ENCODE data around the gene WNT9B.

WNT9B gene

GRCh38 chr17:46878055-46878454 is 26.7 kb downstream of the WNT9B start:
- no peak overlapping the region for H3K27ac ChIP-seq (ENCODE audit: insufficient read depth, low read depth, low read length, poor library complexity, severe bottlenecking)
- no peaks in the 10 kb centered on the region for H3K4me1 ChIP-seq (ENCODE audit: control insufficient read depth, insufficient read depth, low read length)
- no peak overlapping the region for H3K4me3 ChIP-seq (ENCODE audit: insufficient read depth, low read depth, low read length)
- H3K27me3 ChIP-seq (ENCODE audit: control insufficient read depth, insufficient read depth, low read length, poor library complexity, severe bottlenecking): no peaks in the 10 kb centered on the region
- no peaks in the 10 kb centered on the region for H3K36me3 ChIP-seq (ENCODE audit: control insufficient read depth, insufficient read depth, low read length)
- 92% methylated on average over 6 of the region's 6 CpGs for WGBS, 2 experiments
- no peaks in the 10 kb centered on the region for H3K9me3 ChIP-seq (ENCODE audit: control insufficient read depth, low read length)

GRCh38 chr17:46879101-46879500 is 27.7 kb downstream of the WNT9B start:
- WGBS, 2 experiments: 91 to 93% methylated on average over 7 of the region's 7 CpGs
- Histone ChIP-seq H3K9me3 (ENCODE audit: control insufficient read depth, low read length) (no peaks in the 10 kb centered on the region), H3K27me3 (ENCODE audit: control insufficient read depth, insufficient read depth, low read length, poor library complexity, severe bottlenecking) (no peaks in the 10 kb centered on the region), H3K36me3 (ENCODE audit: control insufficient read depth, insufficient read depth, low read length) (no peaks in the 10 kb centered on the region), H3K4me3 (ENCODE audit: insufficient read depth, low read depth, low read length) (no peak overlapping the region), H3K27ac (ENCODE audit: insufficient read depth, low read depth, low read length, poor library complexity, severe bottlenecking) (no peak overlapping the region), H3K4me1 (ENCODE audit: control insufficient read depth, insufficient read depth, low read length) (peaks cover 3% of the 10 kb centered on the region)

- Histone ChIP-seq H3K9me3 (ENCODE audit: control insufficient read depth, low read length) (no peaks in the 10 kb centered on the region), H3K4me1 (ENCODE audit: control insufficient read depth, insufficient read depth, low read length) (peaks cover 5% of the 10 kb centered on the region), H3K4me3 (ENCODE audit: insufficient read depth, low read depth, low read length) (no peak overlapping the region), H3K27me3 (ENCODE audit: control insufficient read depth, insufficient read depth, low read length, poor library complexity, severe bottlenecking) (no peaks in the 10 kb centered on the region), H3K27ac (ENCODE audit: insufficient read depth, low read depth, low read length, poor library complexity, severe bottlenecking) (no peak overlapping the region), H3K36me3 (ENCODE audit: control insufficient read depth, insufficient read depth, low read length) (no peaks in the 10 kb centered on the region)
- 83 to 86% methylated on average over 5 of the region's 5 CpGs for WGBS, 2 experiments
Measured at GRCh38 chr17:46881015-46881414, 29.6 kb downstream of the WNT9B start.

- H3K27ac ChIP-seq (ENCODE audit: insufficient read depth, low read depth, low read length, poor library complexity, severe bottlenecking): no peak overlapping the region
- no peaks in the 10 kb centered on the region for H3K27me3 ChIP-seq (ENCODE audit: control insufficient read depth, insufficient read depth, low read length, poor library complexity, severe bottlenecking)
- H3K4me3 ChIP-seq (ENCODE audit: insufficient read depth, low read depth, low read length): no peak overlapping the region
- H3K9me3 ChIP-seq (ENCODE audit: control insufficient read depth, low read length): no peaks in the 10 kb centered on the region
- H3K4me1 ChIP-seq (ENCODE audit: control insufficient read depth, insufficient read depth, low read length): peaks cover 5% of the 10 kb centered on the region
- no peaks in the 10 kb centered on the region for H3K36me3 ChIP-seq (ENCODE audit: control insufficient read depth, insufficient read depth, low read length)
- 93 to 94% methylated on average over 8 of the region's 8 CpGs for WGBS, 2 experiments
Measured at GRCh38 chr17:46882666-46883065, 31.3 kb downstream of the WNT9B start.

GRCh38 chr17:46883871-46884520 is 32.6 kb downstream of the WNT9B start:
- Histone ChIP-seq H3K4me3 (ENCODE audit: insufficient read depth, low read depth, low read length) (no peak overlapping the region), H3K9me3 (ENCODE audit: control insufficient read depth, low read length) (no peaks in the 10 kb centered on the region), H3K27ac (ENCODE audit: insufficient read depth, low read depth, low read length, poor library complexity, severe bottlenecking) (no peak overlapping the region), H3K36me3 (ENCODE audit: control insufficient read depth, insufficient read depth, low read length) (no peaks in the 10 kb centered on the region), H3K4me1 (ENCODE audit: control insufficient read depth, insufficient read depth, low read length) (peaks cover 6% of the 10 kb centered on the region), H3K27me3 (ENCODE audit: control insufficient read depth, insufficient read depth, low read length, poor library complexity, severe bottlenecking) (no peaks in the 10 kb centered on the region)
- WGBS, 2 experiments: 88% methylated on average over 19 of the region's 19 CpGs

- Histone ChIP-seq H3K4me3 (ENCODE audit: insufficient read depth, low read depth, low read length) (no peak overlapping the region), H3K27me3 (ENCODE audit: control insufficient read depth, insufficient read depth, low read length, poor library complexity, severe bottlenecking) (no peaks in the 10 kb centered on the region), H3K36me3 (ENCODE audit: control insufficient read depth, insufficient read depth, low read length) (no peaks in the 10 kb centered on the region), H3K4me1 (ENCODE audit: control insufficient read depth, insufficient read depth, low read length) (peaks cover 11% of the 10 kb centered on the region), H3K9me3 (ENCODE audit: control insufficient read depth, low read length) (no peaks in the 10 kb centered on the region), H3K27ac (ENCODE audit: insufficient read depth, low read depth, low read length, poor library complexity, severe bottlenecking) (no peak overlapping the region)
- WGBS, 2 experiments: 92 to 93% methylated on average over 7 of the region's 7 CpGs
Measured at GRCh38 chr17:46884552-46884951, 33.2 kb downstream of the WNT9B start.

- WGBS, 2 experiments: 85 to 87% methylated on average over 10 of the region's 10 CpGs
- peaks cover 19% of the 10 kb centered on the region for H3K4me1 ChIP-seq (ENCODE audit: control insufficient read depth, insufficient read depth, low read length)
- no peak overlapping the region for H3K4me3 ChIP-seq (ENCODE audit: insufficient read depth, low read depth, low read length)
- no peaks in the 10 kb centered on the region for H3K36me3 ChIP-seq (ENCODE audit: control insufficient read depth, insufficient read depth, low read length)
- no peaks in the 10 kb centered on the region for H3K27me3 ChIP-seq (ENCODE audit: control insufficient read depth, insufficient read depth, low read length, poor library complexity, severe bottlenecking)
- no peak overlapping the region for H3K27ac ChIP-seq (ENCODE audit: insufficient read depth, low read depth, low read length, poor library complexity, severe bottlenecking)
- no peaks in the 10 kb centered on the region for H3K9me3 ChIP-seq (ENCODE audit: control insufficient read depth, low read length)
Measured at GRCh38 chr17:46885415-46886309, 34.3 kb downstream of the WNT9B start.

GRCh38 chr17:46886310-46886663 is 34.9 kb downstream of the WNT9B start:
- peaks cover 19% of the 10 kb centered on the region for H3K4me1 ChIP-seq (ENCODE audit: control insufficient read depth, insufficient read depth, low read length)
- 91% methylated on average over 1 of the region's 1 CpG; no CpG with 5 or more reads in 1 of the 2 experiments for WGBS, 2 experiments
- no peaks in the 10 kb centered on the region for H3K9me3 ChIP-seq (ENCODE audit: control insufficient read depth, low read length)
- no peaks in the 10 kb centered on the region for H3K27me3 ChIP-seq (ENCODE audit: control insufficient read depth, insufficient read depth, low read length, poor library complexity, severe bottlenecking)
- no peak overlapping the region for H3K4me3 ChIP-seq (ENCODE audit: insufficient read depth, low read depth, low read length)
- no peak overlapping the region for H3K27ac ChIP-seq (ENCODE audit: insufficient read depth, low read depth, low read length, poor library complexity, severe bottlenecking)
- H3K36me3 ChIP-seq (ENCODE audit: control insufficient read depth, insufficient read depth, low read length): no peaks in the 10 kb centered on the region

GRCh38 chr17:46887717-46888116 is 36.3 kb downstream of the WNT9B start:
- Histone ChIP-seq H3K27ac (ENCODE audit: insufficient read depth, low read depth, low read length, poor library complexity, severe bottlenecking) (no peak overlapping the region), H3K36me3 (ENCODE audit: control insufficient read depth, insufficient read depth, low read length) (no peaks in the 10 kb centered on the region), H3K4me3 (ENCODE audit: insufficient read depth, low read depth, low read length) (no peak overlapping the region), H3K4me1 (ENCODE audit: control insufficient read depth, insufficient read depth, low read length) (peaks cover 19% of the 10 kb centered on the region), H3K27me3 (ENCODE audit: control insufficient read depth, insufficient read depth, low read length, poor library complexity, severe bottlenecking) (no peaks in the 10 kb centered on the region), H3K9me3 (ENCODE audit: control insufficient read depth, low read length) (no peaks in the 10 kb centered on the region)
- 94 to 95% methylated on average over 3 of the region's 3 CpGs for WGBS, 2 experiments

GRCh38 chr17:46888727-46889126 is 37.3 kb downstream of the WNT9B start:
- peaks cover 19% of the 10 kb centered on the region for H3K4me1 ChIP-seq (ENCODE audit: control insufficient read depth, insufficient read depth, low read length)
- H3K4me3 ChIP-seq (ENCODE audit: insufficient read depth, low read depth, low read length): no peak overlapping the region
- no peaks in the 10 kb centered on the region for H3K27me3 ChIP-seq (ENCODE audit: control insufficient read depth, insufficient read depth, low read length, poor library complexity, severe bottlenecking)
- WGBS, 2 experiments: 79 to 90% methylated on average over 1 of the region's 1 CpG
- H3K36me3 ChIP-seq (ENCODE audit: control insufficient read depth, insufficient read depth, low read length): no peaks in the 10 kb centered on the region
- H3K9me3 ChIP-seq (ENCODE audit: control insufficient read depth, low read length): no peaks in the 10 kb centered on the region
- H3K27ac ChIP-seq (ENCODE audit: insufficient read depth, low read depth, low read length, poor library complexity, severe bottlenecking): no peak overlapping the region

Data from ectodermal cell (in vitro differentiated cells).